ENCODE data around the gene RAD9A.
"Not testable (repeated sequence)": the region's sequence is repeated elsewhere in the genome, so short reads cannot be mapped to it uniquely, and the experiment has no call there.

Gene RAD9A

GRCh38 chr11:67410984-67411784 lies 19.4 kb downstream of the RAD9A start:
- no peak for FAIRE-seq

GRCh38 chr11:67411785-67412152 lies 20.0 kb downstream of the RAD9A start:
- FAIRE-seq, result no peak

- FAIRE-seq, result no peak
These were observed 20.9 kb downstream of the RAD9A start for GRCh38 chr11:67412495-67413179.

- FAIRE-seq, result no peak
These were observed 21.6 kb downstream of the RAD9A start for GRCh38 chr11:67413266-67413849.

GRCh38 chr11:67415501-67416304 lies 23.9 kb downstream of the RAD9A start, which contains the start of gene CARNS1:
TSS of gene CARNS1 (plus strand) at chr11:67415678. CDS start at chr11:67416200, 522 bp downstream.
- no peak for FAIRE-seq

- FAIRE-seq, result no peak
These were observed 24.9 kb downstream of the RAD9A start for GRCh38 chr11:67416416-67417335.

- no peak for FAIRE-seq
These were observed 25.6 kb downstream of the RAD9A start for GRCh38 chr11:67417425-67417824.

GRCh38 chr11:67418476-67419281 lies 26.9 kb downstream of the RAD9A start:
- FAIRE-seq, result no peak

- FAIRE-seq, result no peak
These were observed 27.7 kb downstream of the RAD9A start for GRCh38 chr11:67419325-67420049.

- no peak for FAIRE-seq
These were observed 28.4 kb downstream of the RAD9A start for GRCh38 chr11:67420147-67420645.

- no peak for FAIRE-seq
These were observed 29.1 kb downstream of the RAD9A start for GRCh38 chr11:67420646-67421429.

GRCh38 chr11:67421430-67422031 lies 29.7 kb downstream of the RAD9A start:
- no peak for FAIRE-seq

- FAIRE-seq, result no peak
These were observed 31.1 kb downstream of the RAD9A start for GRCh38 chr11:67422891-67423290.

- FAIRE-seq, result no peak
These were observed 31.7 kb downstream of the RAD9A start for GRCh38 chr11:67423466-67423865.

GRCh38 chr11:67423891-67424613 lies 32.3 kb downstream of the RAD9A start:
- no peak for FAIRE-seq

- FAIRE-seq, result not testable (repeated sequence)
These were observed 35.6 kb downstream of the RAD9A start for GRCh38 chr11:67427364-67427859.

- peak; percentile 71 for FAIRE-seq
These were observed 36.5 kb downstream of the RAD9A start, which contains the start of gene RPS6KB2 for GRCh38 chr11:67428052-67429001. TSS of gene RPS6KB2 (plus strand) at chr11:67428494. CDS start at chr11:67428546, 52 bp downstream.
